Neuronal stem cell (in vitro differentiated cells): Measurements from ENCODE around the gene GTSE1.
A peak's percentile ranks its signal among the peaks of the same experiment; 100 is the strongest.

Experiments
- DNase-seq: peaks from one replicate; pipeline ENCODE4 v3.0.0-alpha.2; 2013; ENCODE audit warnings: low spot score
- H2AFZ ChIP-seq: one replicate; pipeline ENCODE4 v1.6.1; 2013; ENCODE audit warnings: mild to moderate bottlenecking, low read length, inconsistent platforms
- H2AK5ac ChIP-seq: 2 replicates; pipeline ENCODE4 v1.6.1; 2013; ENCODE audit warnings: low read depth, mild to moderate bottlenecking, inconsistent platforms, low read length, moderate library complexity, mixed read lengths
- H2BK120ac ChIP-seq: 2 replicates; pipeline ENCODE4 v1.6.1; 2013; ENCODE audit warnings: low read depth, mild to moderate bottlenecking, inconsistent platforms, low read length, moderate library complexity, mixed read lengths
- H2BK12ac ChIP-seq: one replicate; pipeline ENCODE4 v1.6.1; 2013; ENCODE audit warnings: low read length, inconsistent platforms
- H2BK15ac ChIP-seq: 2 replicates; pipeline ENCODE4 v1.6.1; 2013; ENCODE audit warnings: mild to moderate bottlenecking, low read length, inconsistent platforms, mixed read lengths
- H2BK5ac ChIP-seq: one replicate; pipeline ENCODE4 v1.6.1; 2013; ENCODE audit warnings: inconsistent platforms, mild to moderate bottlenecking, low read length, moderate library complexity
- H3K14ac ChIP-seq: one replicate; pipeline ENCODE4 v1.6.1; 2013; ENCODE audit warnings: low read length, inconsistent platforms
- H3K18ac ChIP-seq: 2 replicates; pipeline ENCODE4 v1.6.1; 2013; ENCODE audit warnings: low read length, inconsistent platforms
- H3K23ac ChIP-seq: 2 replicates; pipeline ENCODE4 v1.6.1; 2013; ENCODE audit warnings: low read depth, mild to moderate bottlenecking, mixed read lengths, low read length, inconsistent platforms; ENCODE audit not compliant: poor library complexity
- H3K27ac ChIP-seq: replicated peaks from 3 replicates; pipeline ENCODE4 v1.5.1; 2013; ENCODE audit warnings: low read length, inconsistent platforms
- H3K27me3 ChIP-seq, 3 experiments: 2 replicates each; pipeline ENCODE4 v1.6.1; 2013; ENCODE audit warnings: low read length in 3 of 3, mild to moderate bottlenecking in 2 of 3, inconsistent platforms in 1 of 3, low read depth in 1 of 3, mixed read lengths in 1 of 3, moderate library complexity in 1 of 3; ENCODE audit not compliant: control insufficient read depth in 3 of 3, insufficient read depth in 3 of 3
- H3K36me3 ChIP-seq, 2 donors: replicated peaks in 1 of 2; 2 replicates each; pipeline ENCODE4 v1.6.1; 2013; ENCODE audit warnings: low read length in 2 of 2; ENCODE audit not compliant: control insufficient read depth in 2 of 2, insufficient read depth in 2 of 2
- H3K4ac ChIP-seq: 2 replicates; pipeline ENCODE4 v1.6.1; 2013; ENCODE audit warnings: inconsistent platforms, mild to moderate bottlenecking, low read length, moderate library complexity
- H3K4me1 ChIP-seq, 2 donors: 1 replicate in 1 of 2; 2 replicates in 1 of 2; pipeline ENCODE4 v1.6.1; 2013; ENCODE audit warnings: low read length in 2 of 2, low read depth in 1 of 2; ENCODE audit not compliant: control insufficient read depth in 2 of 2, insufficient read depth in 1 of 2
- H3K4me2 ChIP-seq: one replicate; pipeline ENCODE4 v1.6.1; 2013; ENCODE audit warnings: mild to moderate bottlenecking, low read length, inconsistent platforms; ENCODE audit not compliant: insufficient read depth, poor library complexity, severe bottlenecking
- H3K4me3 ChIP-seq, 2 donors: 2 replicates each; pipeline ENCODE4 v1.5.1; 2013; ENCODE audit warnings: low read length in 2 of 2, mild to moderate bottlenecking in 2 of 2, inconsistent platforms in 1 of 2, moderate library complexity in 1 of 2
- H3K79me1 ChIP-seq: one replicate; pipeline ENCODE4 v1.6.1; 2013; ENCODE audit warnings: low read depth, mild to moderate bottlenecking, inconsistent platforms, low read length, moderate library complexity
- H3K9ac ChIP-seq: one replicate; pipeline ENCODE4 v1.6.1; 2013; ENCODE audit warnings: mild to moderate bottlenecking, low read depth, low read length, inconsistent platforms; ENCODE audit not compliant: poor library complexity
- H3K9me3 ChIP-seq, 2 donors: replicated peaks in 1 of 2; 2 replicates each; pipeline versions ENCODE3 to v1.6.1; 2013; ENCODE audit warnings: low read length in 2 of 2, mild to moderate bottlenecking in 2 of 2, inconsistent platforms in 1 of 2, low read depth in 1 of 2, mixed read lengths in 1 of 2, moderate library complexity in 1 of 2; ENCODE audit not compliant: control insufficient read depth in 2 of 2, insufficient read depth in 1 of 2
- H4K8ac ChIP-seq: one replicate; pipeline ENCODE4 v1.6.1; 2013; ENCODE audit warnings: low read depth, mild to moderate bottlenecking, inconsistent platforms, low read length, moderate library complexity
- H4K91ac ChIP-seq: one replicate; pipeline ENCODE4 v1.6.1; 2013; ENCODE audit warnings: low read length, low read depth, mild to moderate bottlenecking, inconsistent platforms; ENCODE audit not compliant: poor library complexity
- WGBS, 2 donors: extraction: QIAGEN DNeasy Blood & Tissue Kit; methylation state at CpG; one replicate each; pipeline ENCODE4 v1.1.7; 2013; ENCODE audit warnings: missing lambda C conversion rate in 2 of 2, mixed read lengths in 1 of 2; ENCODE audit not compliant: insufficient read length in 2 of 2, insufficient replicate concordance in 1 of 2; ENCODE audit errors: extremely low coverage in 2 of 2; 5-methylcytosine and 5-hydroxymethylcytosine counted together

GTSE1 gene

GRCh38 chr22:46380069-46380468 lies 83.4 kb downstream of the GTSE1 start:
- Histone ChIP-seq H3K79me1 (peaks cover 2% of the 10 kb centered on the region), H3K4me2 (no peak overlapping the region), H3K14ac (no peak overlapping the region), H2AFZ (no peak overlapping the region), H2BK15ac (no peak overlapping the region), H2BK5ac (no peak overlapping the region), H3K9me3 (peaks cover 8 to 15% of the 10 kb centered on the region in 2 donors), H3K36me3 (peaks cover 2 to 46% of the 10 kb centered on the region in 2 donors), H2BK12ac (peak overlapping the region; percentile 26), H3K4me1 (peaks cover 34% of the 10 kb centered on the region in 2 donors), H3K4me3 (no peak overlapping the region), H3K4ac (no peak overlapping the region), H3K23ac (peak overlapping the region; percentile 6), H2AK5ac (peak overlapping the region; percentile 53), H4K91ac (no peak overlapping the region), H3K27ac (no peak overlapping the region), H2BK120ac (no peak overlapping the region), H3K27me3 (peaks cover 0 to 21% (median 0%) of the 10 kb centered on the region in 3 experiments), H3K9ac (no peak overlapping the region), H4K8ac (no peak overlapping the region), H3K18ac (peak overlapping the region; percentile 83)
- no CpG with 5 or more reads among the region's 19 CpGs for WGBS, 2 donors
- DNase-seq: no peak
